HepG2 (cell line): ENCODE measurements around the gene ELANE. TPM values are rescaled to one million over a fixed set of nuclear protein-coding genes. Genes with fewer than 3 reads are reported as not detected.
A peak's percentile ranks its signal among the peaks of the same experiment; 100 is the strongest.
"Not testable (repeated sequence)": the region's sequence is repeated elsewhere in the genome, so short reads cannot be mapped to it uniquely, and the experiment has no call there.

Source experiments
- ATAC-seq: fragments of 200-7000 bp; cut with Tn5 transposase; 3 replicates; pipeline ENCODE4 v1.9.1; 2020; ENCODE audit warnings: mild to moderate bottlenecking, moderate library complexity
- BruUV-seq: library from RNA; stranded (reverse); fragments of 400-500 nt; replicated peaks from 2 replicates; lab custom pipeline; 2021; lab: Mats Ljungman, UMichigan
- CTCF ChIA-PET: fragments of 300-600 bp; formaldehyde crosslinking; extraction: SDS; loops from one replicate; lab custom pipeline; 2021; ENCODE audit warnings: low total read pairs, inconsistent platforms, low intra/inter-chr PET ratio; lab: Yijun Ruan, JAX
- POLR2A ChIA-PET: fragments of 350-600 bp; sonication (Branson Sonifier 250); formaldehyde crosslinking; loops from one replicate; lab custom pipeline; 2020; ENCODE audit warnings: antibody characterized with exemption, inconsistent platforms; lab: Yijun Ruan, JAX
- DNase-seq: peaks from one replicate; pipeline ENCODE4 v3.0.0-alpha.2; 2015; ENCODE audit warnings: low spot score
- FAIRE-seq: peaks from 3 replicates; lab custom pipeline; 2011; peaks lifted over from hg19 to GRCh38; lab: Jason Lieb, UNC
- H2AFZ ChIP-seq: one replicate; pipeline ENCODE4 v1.6.1; 2011; ENCODE audit warnings: low read length, inconsistent platforms
- H3K27ac ChIP-seq: fragments of 300-600 bp; 3 replicates; pipeline ENCODE4 v1.8.0; 2011; ENCODE audit warnings: mixed run types, mild to moderate bottlenecking, mixed read lengths, low read length, inconsistent platforms; ENCODE audit not compliant: insufficient read depth; ENCODE audit errors: extremely low read length
- H3K27me3 ChIP-seq, 2 experiments: fragments of 200-600 bp in 1 of 2; 2 replicates in 1 of 2; 3 replicates in 1 of 2; pipeline versions ENCODE4 v1.6.0 to v1.8.0; 2011; ENCODE audit warnings: low read length in 2 of 2, mild to moderate bottlenecking in 2 of 2, moderate library complexity in 2 of 2, inconsistent platforms in 1 of 2; ENCODE audit not compliant: insufficient read depth in 2 of 2, control insufficient read depth in 1 of 2
- H3K36me3 ChIP-seq, 2 experiments: fragments of 200-600 bp in 1 of 2; replicated peaks in 1 of 2; 2 replicates in 1 of 2; 3 replicates in 1 of 2; pipeline versions ENCODE4 v1.5.1 to v1.8.0; 2011; ENCODE audit warnings: low read length in 2 of 2, inconsistent platforms in 1 of 2; ENCODE audit not compliant: insufficient read depth in 2 of 2, control insufficient read depth in 1 of 2
- H3K4me1 ChIP-seq: 2 replicates; pipeline ENCODE4 v1.5.1; 2012; ENCODE audit warnings: low read length, inconsistent platforms; ENCODE audit not compliant: insufficient read depth
- H3K4me2 ChIP-seq: 2 replicates; pipeline ENCODE4 v1.6.0; 2011; ENCODE audit warnings: low read depth, low read length, inconsistent platforms
- H3K4me3 ChIP-seq, 3 experiments: fragments of 200-600 bp in 1 of 3; sonication (generic), shearing (Covaris generic) in 1 of 3; replicated peaks in 1 of 3; 2 replicates each; pipeline ENCODE4 v1.5.1; 2011 to 2016; ENCODE audit warnings: low read length in 3 of 3, inconsistent platforms in 2 of 3, low read depth in 2 of 3, mild to moderate bottlenecking in 2 of 3, control low read depth in 1 of 3, mixed read lengths in 1 of 3; ENCODE audit not compliant: insufficient read depth in 1 of 3
- H3K79me2 ChIP-seq: one replicate; pipeline ENCODE4 v1.6.1; 2011; ENCODE audit warnings: low read length, inconsistent platforms; ENCODE audit not compliant: insufficient read depth
- H3K9ac ChIP-seq: 2 replicates; pipeline ENCODE4 v1.6.0; 2011; ENCODE audit warnings: mild to moderate bottlenecking, low read depth, low read length, inconsistent platforms; ENCODE audit not compliant: insufficient read depth
- H3K9me3 ChIP-seq: 2 replicates; pipeline ENCODE4 v1.5.1; 2012; ENCODE audit warnings: mild to moderate bottlenecking, low read length
- H4K20me1 ChIP-seq: 2 replicates; pipeline ENCODE4 v1.6.0; 2011; ENCODE audit warnings: inconsistent platforms, mild to moderate bottlenecking, low read length, moderate library complexity; ENCODE audit not compliant: insufficient read depth
- AFF4 ChIP-seq: sonication (generic); formaldehyde crosslinking; IDR thresholded peaks from 2 replicates; pipeline ENCODE4 v1.4.0; 2020; ENCODE audit warnings: missing genetic modification reagents
- AGO2 ChIP-seq: fragments of 200-400 bp; formaldehyde crosslinking; optimal IDR thresholded peaks from 2 replicates; pipeline ENCODE3; 2017; ENCODE audit warnings: mild to moderate bottlenecking, low read depth, low read length, moderate library complexity
- HNRNPK ChIP-seq: fragments of 200-400 bp; formaldehyde crosslinking; IDR thresholded peaks from 2 replicates; pipeline ENCODE4 v1.6.1; 2018; ENCODE audit warnings: low read length, low read depth, moderate library complexity, mild to moderate bottlenecking; ENCODE audit not compliant: poor library complexity, severe bottlenecking
- HNRNPL ChIP-seq: fragments of 200-400 bp; formaldehyde crosslinking; IDR thresholded peaks from 2 replicates; pipeline ENCODE4 v1.6.1; 2017; ENCODE audit warnings: mild to moderate bottlenecking, low read depth, low read length
- POLR2A ChIP-seq, 2 experiments: IDR thresholded peaks; 2 replicates each; pipeline ENCODE4 v1.6.1; 2011; ENCODE audit warnings: low read depth in 2 of 2, low read length in 2 of 2, mild to moderate bottlenecking in 1 of 2, moderate library complexity in 1 of 2; ENCODE audit not compliant: insufficient read depth in 1 of 2
- RBFOX2 ChIP-seq: fragments of 200-400 bp; formaldehyde crosslinking; IDR thresholded peaks from 2 replicates; pipeline ENCODE4 v1.6.1; 2017; ENCODE audit warnings: low read depth, mild to moderate bottlenecking, low read length
- RORA ChIP-seq: sonication (generic); formaldehyde crosslinking; IDR thresholded peaks from 2 replicates; pipeline ENCODE4 v1.5.0; 2020; ENCODE audit warnings: mild to moderate bottlenecking, missing genetic modification reagents, moderate library complexity
- WGBS: methylation state at CpG from one replicate; pipeline ENCODE4 v1.1.6; 2017; ENCODE audit warnings: low lambda C conversion rate; 5-methylcytosine and 5-hydroxymethylcytosine counted together
- in situ Hi-C: cut with HindIII; loops from 2 replicates; pipeline ENCODE4 v1.10.0; 2017; ENCODE audit warnings: low pct_unique_long_range_greater_than_20kb; ENCODE audit not compliant: extremely low pct_ligation_motif_present
- intact Hi-C: fragments of 100-400 bp; cut with micrococcal nuclease; formaldehyde crosslinking; loops from one replicate; pipeline ENCODE4 v1.10.0; 2022; ENCODE audit not compliant: unreplicated experiment
- polyA plus RNA-seq, 8 experiments: library from polyadenylated mRNA; depleted of rRNA in 3 of 8; stranded (reverse) in 7 of 8; unstranded in 1 of 8; fragments of >200 nt; fragmentation: Illumina TruSeq in 4 of 8; extraction: Trizol in 4 of 8; gene quantifications; 2 replicates each; pipeline versions ENCODE4 v1.2.1 to v1.2.3, GENCODE V29; 2011 to 2016; ENCODE audit warnings: low read depth in 4 of 8, missing spikeins in 1 of 8, mixed read lengths in 1 of 8; ENCODE audit not compliant: insufficient read depth in 1 of 8
- total RNA-seq, 5 experiments: library from RNA; depleted of rRNA; stranded (reverse); fragments of >200 nt; fragmentation: Illumina TruSeq; extraction: Trizol; gene quantifications; 2 replicates each; pipeline ENCODE4 v1.2.3, GENCODE V29; 2016; ENCODE audit warnings: low read depth in 1 of 5

Gene ELANE
- total and polyA plus RNA-seq, 2 of the 13 experiments (the other 11 are each of a cell fraction or from before 2014, with no cell fraction given), result not detected

- 85% methylated on average over 24 of the region's 24 CpGs for WGBS
- H3K27me3 ChIP-seq, FAIRE-seq, BruUV-seq, H3K79me2 ChIP-seq, ATAC-seq, DNase-seq, H3K4me1 ChIP-seq, H2AFZ ChIP-seq, intact Hi-C loops, H4K20me1 ChIP-seq, in situ Hi-C loops, H3K4me3 ChIP-seq, H3K27ac ChIP-seq, H3K4me2 ChIP-seq, H3K9me3 ChIP-seq, H3K9ac ChIP-seq, CTCF ChIA-PET: not testable (repeated sequence)
- TF ChIP-seq HNRNPL, result 0 out of 2 replicates have a peak, but pooled peaks have one; percentile 31
- peaks cover 12 to 16% of the 10 kb centered on the region in 2 experiments; a peak in 4 of 5 replicates for H3K36me3 ChIP-seq
- POLR2A ChIA-PET, result interaction anchor here (0.9 to 1.6 kb wide), 2 partner anchors 14 to 29 kb away, joined by 3 read pairs; partner anchors contain the start of genes MED16 and RNU6-9
Observed at GRCh38 chr19:878751-879561, 26.9 kb downstream of the ELANE start.

- H3K4me2 ChIP-seq, result no peak overlapping the region
- H4K20me1 ChIP-seq, result no peaks in the 10 kb centered on the region
- no peaks in the 10 kb centered on the region for H3K79me2 ChIP-seq
- H3K36me3 ChIP-seq, result peaks cover 16% of the 10 kb centered on the region in 2 experiments; a peak in 4 of 5 replicates
- POLR2A ChIA-PET, result interaction anchor here (0.6 to 1.6 kb wide), 2 partner anchors 13 to 18 kb away, joined by 3 read pairs; partner anchors contain the start of genes MED16 and RNU6-9
- DNase-seq (no peak), FAIRE-seq (no peak)
- H3K9ac ChIP-seq, result no peak overlapping the region
- intact Hi-C loops, result no loop called here
- no peaks in the 10 kb centered on the region for H3K4me1 ChIP-seq
- H3K27ac ChIP-seq, result no peak overlapping the region
- CTCF ChIA-PET, result no interaction called here
- H2AFZ ChIP-seq, result no peak overlapping the region
- no peak for TF ChIP-seq HNRNPK
- peak; percentile 27; the same call in 1 of the 2 replicates for TF ChIP-seq RBFOX2
- no peak for TF ChIP-seq RORA (CRISPR knock-in tag)
- no peak for TF ChIP-seq AFF4 (CRISPR knock-in tag)
- TF ChIP-seq AGO2, result peak; percentile 58
- TF ChIP-seq POLR2A (IDR thresholded peaks at IDR 0.05; ENCODE audit: insufficient read depth in 1 of 2, low read depth in 2 of 2, low read length in 2 of 2), result 0 out of 4 replicates have a peak, but pooled peaks of 1 of the 2 experiments have one; percentile 5
- 0 out of 2 replicates have a peak, but pooled peaks have one; percentile 2 for TF ChIP-seq HNRNPL
- TF ChIP-seq, all 625 proteins: peak for 4
- no peak for ATAC-seq
- in situ Hi-C loops, result no loop called here
- H3K4me3 ChIP-seq, result no peak overlapping the region
- no peaks in the 10 kb centered on the region for H3K27me3 ChIP-seq
- no TSS peak for BruUV-seq
- no peaks in the 10 kb centered on the region for H3K9me3 ChIP-seq
- 95% methylated on average over 34 of the region's 37 CpGs for WGBS
Observed at GRCh38 chr19:879711-880438, 27.8 kb downstream of the ELANE start.
